Stimulated activated CD4-positive, alpha-beta T cell treated with anti-CD3 and anti-CD28 coated beads, Interleukin-12 subunit alpha, Interleukin-12 subunit beta, amount 100 ng/mL, for 4 hours (primary cell): ENCODE results near the gene IFIH1.

ENCODE experiments used
- DNase-seq: peaks from one replicate; pipeline ENCODE4 v3.0.0-alpha.2; 2020

IFIH1 gene

DNA sequence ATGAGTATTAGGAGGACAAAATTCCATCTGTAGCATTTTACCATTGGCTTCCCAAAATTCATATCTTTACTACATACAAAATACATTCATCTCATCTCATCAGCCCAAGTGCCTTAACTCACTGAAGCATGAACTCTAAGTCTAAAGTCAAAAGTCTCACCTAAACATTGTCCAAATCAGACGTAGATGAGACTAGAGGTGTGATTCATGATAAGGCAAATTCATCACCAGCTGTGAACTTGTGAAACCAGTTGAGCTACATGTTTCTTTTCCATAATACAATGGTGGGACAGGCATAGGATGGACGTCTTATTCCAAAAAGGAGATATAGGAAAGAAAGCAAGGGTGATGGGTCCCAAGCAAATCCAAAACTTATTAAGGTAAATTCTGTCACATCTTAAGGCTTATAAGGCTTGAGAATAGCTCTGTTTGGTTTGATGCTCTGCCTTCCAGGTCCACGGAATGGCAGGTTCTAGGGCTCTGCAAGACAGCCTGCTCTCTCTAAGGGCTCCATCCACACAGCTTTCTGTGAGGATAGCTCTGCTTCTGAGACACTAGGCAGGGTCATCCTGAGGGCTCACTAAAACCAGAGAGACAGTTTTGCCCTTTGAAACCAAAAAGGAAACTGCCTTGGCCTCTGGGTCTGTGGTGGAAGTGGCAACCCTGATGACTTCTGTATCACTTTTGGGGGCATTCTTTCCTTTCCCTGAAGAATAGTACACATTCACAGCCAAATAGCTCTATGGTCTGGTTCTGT lies 9.6 kb downstream of the IFIH1 start:
- DNase-seq, result no peak

DNA sequence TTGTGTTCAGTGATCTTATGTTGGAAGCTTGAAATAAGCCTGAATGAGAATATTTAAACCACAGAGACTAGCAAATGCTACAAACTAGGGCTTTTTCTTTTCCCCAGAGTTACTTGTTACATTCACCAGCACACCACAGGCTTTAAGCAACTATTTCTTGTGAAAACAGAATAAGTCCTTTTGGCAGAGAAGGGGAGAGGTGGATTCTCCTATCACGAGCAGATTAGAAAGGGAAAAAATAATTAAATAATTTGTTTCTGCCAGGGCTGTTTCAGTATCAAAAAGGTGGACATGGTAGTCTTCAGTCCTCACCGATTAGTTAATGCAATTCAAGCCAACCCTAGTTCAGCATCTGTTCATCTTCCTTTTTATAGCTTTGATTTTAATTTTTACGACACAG lies 12.6 kb downstream of the IFIH1 start:
- no peak for DNase-seq

DNA sequence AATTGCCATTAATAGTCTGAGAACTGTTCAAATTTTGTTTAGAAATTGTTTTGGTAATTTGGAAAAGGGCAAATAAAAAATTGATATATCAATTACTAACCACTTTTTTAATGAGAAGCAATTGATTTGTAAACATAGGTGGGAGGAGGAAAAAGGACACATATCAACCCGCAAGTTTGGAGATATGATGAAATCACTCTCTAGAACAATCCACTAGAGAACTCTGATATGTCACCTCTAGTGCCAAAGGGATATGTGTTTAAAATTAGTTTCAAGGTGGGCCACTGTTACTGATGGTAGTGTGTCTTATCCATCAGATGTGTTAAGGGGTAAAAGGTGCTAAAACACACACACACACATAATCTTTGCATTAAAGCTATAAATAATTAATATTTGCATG lies 16.6 kb downstream of the IFIH1 start:
- DNase-seq, result no peak

GRCh38 chr2:162301151-162301804 lies 17.2 kb downstream of the IFIH1 start:
- DNase-seq, result peak; percentile 30

GRCh38 chr2:162300266-162300665 lies 18.2 kb downstream of the IFIH1 start:
- DNase-seq, result no peak

DNA sequence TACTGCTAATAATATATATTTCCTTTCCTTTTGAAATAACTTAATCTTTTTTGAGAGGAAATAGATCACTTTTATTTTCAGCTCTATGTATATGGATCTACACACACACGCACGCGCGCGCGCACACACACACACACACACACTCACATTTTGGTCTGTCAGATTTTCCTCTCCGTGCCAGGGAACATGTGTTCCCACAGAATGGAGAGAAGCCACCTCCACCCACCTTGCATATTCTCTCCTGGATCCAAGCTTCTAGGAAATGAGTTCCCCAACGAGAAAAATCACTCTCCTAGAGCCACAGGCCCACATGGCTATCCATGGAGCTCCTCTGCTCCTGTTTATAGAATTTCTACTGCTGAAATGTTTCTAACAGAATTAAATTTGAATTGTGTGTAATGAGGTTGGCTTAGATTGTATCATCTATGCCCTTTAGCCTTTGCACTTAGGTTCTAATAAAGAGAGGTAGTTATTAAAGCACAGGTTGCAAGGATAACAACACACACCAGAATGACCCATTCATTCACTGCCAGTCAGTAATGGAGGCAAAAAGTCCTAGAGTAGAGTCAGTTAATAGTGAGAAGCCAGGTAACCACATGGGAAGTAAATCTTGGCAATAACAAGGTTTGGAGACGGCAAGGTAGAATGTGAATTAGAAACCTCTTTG lies 19.7 kb downstream of the IFIH1 start:
- no peak for DNase-seq

DNA sequence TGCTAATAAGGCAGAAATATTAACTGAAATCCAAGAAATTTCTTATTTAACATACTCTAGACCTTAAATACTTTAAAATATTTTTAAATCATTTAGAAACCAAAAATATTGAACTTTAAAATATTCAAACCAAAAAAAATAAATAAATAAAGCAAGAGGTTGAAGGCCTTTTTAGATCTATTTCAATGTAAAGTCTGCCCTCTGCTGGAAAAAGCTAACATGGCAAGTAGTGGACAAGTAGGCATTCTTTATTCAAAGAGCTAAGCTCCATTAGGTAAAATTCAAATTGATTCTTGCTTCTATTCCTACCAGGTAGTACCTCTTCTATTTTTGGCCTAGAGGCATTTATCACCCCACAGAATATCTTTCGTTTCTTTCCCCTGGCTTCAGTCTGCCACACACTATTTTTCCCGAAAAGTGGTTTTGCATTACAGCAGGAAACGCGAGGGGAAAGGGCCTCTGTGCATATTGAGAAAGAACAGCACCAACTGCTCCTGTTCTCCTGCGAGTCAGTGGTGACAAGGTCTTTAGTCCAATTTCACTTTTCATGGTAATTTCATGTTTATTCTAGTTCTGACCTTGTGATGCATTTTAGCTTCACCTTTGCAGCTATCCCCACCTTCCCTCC lies 20.4 kb downstream of the IFIH1 start:
- peak; percentile 21 for DNase-seq

GRCh38 chr2:162295009-162295408 lies 23.5 kb downstream of the IFIH1 start:
- DNase-seq, result no peak

DNA sequence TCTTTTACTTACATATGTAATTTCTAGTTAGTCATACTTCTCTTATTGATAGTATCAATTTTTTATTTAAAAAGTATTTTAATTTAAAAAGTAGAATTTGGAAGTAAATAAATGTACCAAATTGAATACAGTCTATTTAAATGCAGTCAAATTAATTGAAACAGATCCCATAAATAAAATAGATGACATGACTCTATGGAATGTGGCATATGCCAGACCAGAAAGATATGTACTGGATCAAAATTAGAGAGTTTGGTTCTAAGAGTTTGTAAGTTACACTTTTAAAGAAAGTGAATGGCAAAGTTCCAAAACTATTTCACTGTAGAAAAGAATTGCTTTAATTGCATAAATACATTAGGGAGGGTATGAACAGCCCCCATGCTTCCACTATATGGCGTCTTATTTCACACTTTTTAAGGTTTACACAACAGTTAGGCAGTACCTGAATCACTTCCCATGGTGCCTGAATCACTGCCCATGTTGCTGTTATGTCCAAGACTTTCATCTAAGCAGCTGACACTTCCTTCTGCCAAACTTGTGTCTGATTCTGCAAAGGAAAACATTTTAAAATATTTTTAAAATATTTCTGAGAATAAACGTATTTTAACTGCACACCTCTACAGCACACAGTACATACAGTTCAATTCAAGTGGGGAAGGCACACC lies 25.2 kb downstream of the IFIH1 start:
- DNase-seq, result no peak

GRCh38 chr2:162291748-162292147 lies 26.7 kb downstream of the IFIH1 start:
- DNase-seq, result no peak

DNA sequence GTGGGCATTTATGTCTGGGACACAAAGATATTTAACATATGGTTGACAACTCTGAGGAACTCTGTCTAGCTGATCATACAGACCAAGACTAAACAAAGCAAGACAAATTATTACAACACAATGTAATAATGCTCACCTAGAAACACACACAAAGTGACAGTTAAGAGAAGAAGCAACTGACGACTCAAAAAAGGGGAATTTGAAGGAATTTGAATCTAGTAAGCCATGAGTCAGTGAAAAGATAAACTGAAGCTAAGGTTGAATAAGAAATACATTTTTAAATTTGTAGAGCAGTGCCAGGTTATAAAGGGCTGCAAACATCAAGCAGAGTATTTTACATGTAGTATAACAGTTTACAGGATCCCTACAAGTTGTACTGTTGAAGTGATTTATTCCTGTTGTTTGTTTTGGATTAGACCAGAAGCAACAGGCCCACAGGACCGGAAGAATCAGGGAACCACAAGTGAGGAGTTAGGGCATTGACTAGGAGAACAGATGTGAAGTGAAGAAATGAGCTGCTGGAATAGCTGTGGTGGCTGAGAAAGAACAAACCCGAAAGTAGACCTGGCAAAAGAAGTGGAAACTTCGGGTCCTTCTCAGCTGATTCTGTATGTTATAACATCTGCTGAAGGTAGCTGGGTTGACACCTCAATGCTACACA lies 35.6 kb downstream of the IFIH1 start:
- DNase-seq, result no peak

GRCh38 chr2:162280654-162281053 lies 37.8 kb downstream of the IFIH1 start:
- DNase-seq, result no peak

- no peak for DNase-seq
Observed at GRCh38 chr2:162277381-162277780, 41.1 kb downstream of the IFIH1 start.

GRCh38 chr2:162267996-162268395 lies 50.5 kb downstream of the IFIH1 start:
- no peak for DNase-seq

DNA sequence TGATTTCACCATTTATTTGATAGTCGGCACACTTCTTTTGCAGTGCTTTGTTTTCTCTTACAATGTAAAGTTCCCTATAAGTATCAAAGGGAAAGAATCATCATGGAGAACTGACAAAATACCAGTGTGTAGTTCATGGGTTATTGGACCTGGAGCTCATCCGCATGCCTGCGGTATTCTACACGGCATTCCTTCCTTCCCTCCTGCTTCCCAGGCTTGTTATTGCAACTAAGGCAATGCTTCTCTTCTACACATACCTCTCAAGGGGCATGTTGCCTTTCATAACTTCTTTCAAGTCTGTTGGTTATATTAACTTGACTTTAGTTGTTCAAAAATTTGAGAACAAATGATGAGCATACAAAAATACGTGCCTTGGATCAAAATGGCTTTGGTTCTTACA lies 51.0 kb downstream of the IFIH1 start:
- DNase-seq, result no peak

DNA sequence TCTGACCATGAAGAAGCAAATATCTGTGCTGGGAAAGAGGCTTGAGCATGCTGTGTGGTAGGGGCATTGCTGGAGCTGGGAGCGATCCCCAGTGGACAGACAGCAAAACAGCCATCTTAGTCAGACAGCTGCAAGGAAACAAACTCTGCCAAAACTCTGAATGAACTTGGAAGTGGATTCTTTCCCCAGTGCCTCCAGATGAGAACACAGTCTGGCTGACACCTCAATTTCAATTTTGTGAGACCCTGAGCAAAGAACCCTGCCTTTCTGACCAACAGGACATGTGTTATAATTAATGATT lies 52.1 kb downstream of the IFIH1 start:
- no peak for DNase-seq

DNA sequence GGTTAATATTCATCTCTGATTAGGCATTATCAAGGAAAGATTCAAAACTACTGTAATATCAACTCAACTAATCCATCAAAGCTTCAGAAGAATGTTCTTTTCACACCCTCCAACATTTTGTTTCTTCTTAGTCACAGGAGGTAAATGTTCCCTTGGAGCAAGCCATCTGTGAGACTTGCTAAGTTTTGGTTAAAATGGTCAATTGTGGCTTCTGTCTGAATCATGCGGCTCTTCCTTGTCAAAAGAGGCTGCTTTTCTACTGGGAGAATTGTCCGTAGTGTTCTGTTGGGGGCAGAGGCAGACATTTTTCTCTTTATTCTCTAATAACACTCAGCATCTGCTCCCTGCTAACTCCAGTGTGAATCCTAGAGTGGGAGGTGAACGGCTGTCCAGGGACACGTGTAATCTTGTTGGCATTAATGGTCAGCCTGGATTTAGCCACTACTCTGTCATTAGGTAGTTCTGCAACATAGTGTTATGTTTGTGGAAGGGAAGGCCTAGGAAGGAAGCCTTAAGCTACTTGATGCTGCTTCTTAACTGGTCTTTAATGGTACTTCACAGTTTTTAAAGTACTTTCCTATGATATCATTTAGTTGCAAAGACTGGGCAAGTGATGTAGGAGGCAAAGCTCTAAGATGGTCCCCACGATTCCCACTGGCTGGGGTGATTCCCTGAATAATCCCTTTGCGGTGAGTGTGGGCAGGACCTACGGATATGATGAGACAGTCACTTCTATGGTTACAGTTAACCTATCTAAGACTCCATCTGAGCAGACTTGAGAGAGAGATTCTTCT lies 52.6 kb downstream of the IFIH1 start:
- DNase-seq, result no peak

- DNase-seq, result no peak
Observed at GRCh38 chr2:162261032-162261945, 57.2 kb downstream of the IFIH1 start.

DNA sequence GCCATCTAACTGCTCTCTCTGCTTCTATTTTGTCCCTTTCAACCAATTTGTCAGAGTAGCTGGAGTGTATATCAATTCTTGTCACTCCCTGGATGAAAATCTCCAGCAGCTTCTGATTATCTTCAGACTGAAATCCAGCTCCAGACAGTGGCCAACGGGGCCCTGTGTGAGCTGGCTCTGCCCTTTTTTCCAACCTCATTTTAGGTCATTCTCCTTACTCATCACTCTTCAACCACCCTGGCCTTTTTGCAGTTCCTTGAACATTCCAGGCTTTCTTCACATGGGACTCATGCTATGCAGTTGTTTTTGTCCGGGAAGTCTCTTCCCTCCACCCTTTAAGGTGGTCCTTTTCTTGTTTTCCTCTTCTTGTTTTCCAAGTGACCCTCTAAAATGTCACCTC lies 59.8 kb downstream of the IFIH1 start:
- no peak for DNase-seq

DNA sequence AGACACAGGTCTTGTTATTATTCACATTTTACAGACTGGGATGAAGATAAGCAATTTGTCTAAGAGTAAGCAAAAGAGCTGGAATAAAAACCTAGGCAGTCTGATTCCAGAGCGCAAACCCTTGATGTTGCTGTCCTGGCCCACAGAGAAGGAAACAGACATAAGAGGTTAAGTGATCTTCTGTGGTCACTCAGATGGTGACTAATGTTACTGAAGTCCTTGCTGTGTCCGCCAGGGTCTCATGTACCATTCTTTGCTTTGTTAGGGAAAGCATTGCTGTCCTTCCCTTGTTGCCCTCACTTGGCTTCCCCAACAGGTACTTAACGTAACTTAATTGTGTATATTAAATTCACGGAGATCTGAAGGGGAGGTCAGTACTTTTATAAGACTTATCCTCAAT lies 60.3 kb downstream of the IFIH1 start:
- DNase-seq, result no peak

DNA sequence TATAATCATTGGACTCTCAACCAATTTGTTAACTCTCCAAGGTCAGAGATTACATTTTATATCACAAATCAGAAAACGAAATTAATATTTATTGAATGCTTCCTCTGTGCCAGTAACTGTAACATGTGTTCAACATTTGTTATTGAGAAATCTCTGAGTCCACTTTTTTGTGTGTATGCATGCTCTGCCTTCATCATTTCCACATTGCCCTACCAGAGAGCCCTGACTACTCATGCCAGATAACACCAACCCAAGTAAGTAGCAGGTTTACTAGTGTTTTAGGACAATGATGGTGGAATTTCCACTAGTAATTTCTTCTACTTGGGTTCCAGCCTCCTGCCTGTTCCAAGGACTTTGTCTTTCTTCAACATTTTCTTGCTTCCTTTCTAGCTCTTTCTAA lies 61.1 kb downstream of the IFIH1 start:
- no peak for DNase-seq
